Common myeloid progenitor, CD34-positive (primary cell): ENCODE results near the gene LSAMP.
A peak's percentile ranks its signal among the peaks of the same experiment; 100 is the strongest.

ENCODE experiments used
- CTCF ChIA-PET: fragments of 350-600 bp; sonication (Branson Sonifier 250); formaldehyde crosslinking; loops from one replicate; lab custom pipeline; 2021; ENCODE audit warnings: antibody characterized with exemption; lab: Charles Lee
- POLR2A ChIA-PET: fragments of 350-600 bp; sonication (Branson Sonifier 250); formaldehyde crosslinking; loops from one replicate; lab custom pipeline; 2021; ENCODE audit warnings: antibody characterized with exemption; lab: Charles Lee
- DNase-seq, 3 donors: peaks; one replicate each; pipeline versions ENCODE4 v3.0.0 to v3.0.0-alpha.2; 2013
- H3K27ac ChIP-seq, 2 experiments: 1 replicate in 1 of 2; 2 replicates in 1 of 2; pipeline ENCODE4 v1.7.0; 2013; ENCODE audit warnings: inconsistent platforms in 2 of 2, low read length in 2 of 2, mild to moderate bottlenecking in 2 of 2, low read depth in 1 of 2, moderate library complexity in 1 of 2; ENCODE audit not compliant: severe bottlenecking in 2 of 2, insufficient read depth in 1 of 2, poor library complexity in 1 of 2
- H3K27me3 ChIP-seq, 5 experiments: replicated peaks in 2 of 5; 1 replicate in 3 of 5; 2 replicates in 2 of 5; pipeline versions ENCODE4 v1.6.1 to v1.7.0; 2013; ENCODE audit warnings: low read length in 4 of 5, mild to moderate bottlenecking in 2 of 5, moderate library complexity in 2 of 5, inconsistent platforms in 1 of 5; ENCODE audit not compliant: insufficient read depth in 5 of 5, control insufficient read depth in 4 of 5
- H3K36me3 ChIP-seq, 4 experiments: 1 replicate in 2 of 4; 2 replicates in 2 of 4; pipeline versions ENCODE4 v1.6.1 to v1.7.0; 2013; ENCODE audit warnings: low read length in 3 of 4, control low read depth in 1 of 4, mild to moderate bottlenecking in 1 of 4; ENCODE audit not compliant: control insufficient read depth in 4 of 4, insufficient read depth in 4 of 4
- H3K4me1 ChIP-seq, 4 experiments: 1 replicate in 3 of 4; 2 replicates in 1 of 4; pipeline versions ENCODE4 v1.6.1 to v1.7.1; 2013; ENCODE audit warnings: low read length in 3 of 4, mild to moderate bottlenecking in 3 of 4, control low read depth in 1 of 4, inconsistent platforms in 1 of 4, moderate library complexity in 1 of 4; ENCODE audit not compliant: control insufficient read depth in 4 of 4, insufficient read depth in 4 of 4; ENCODE audit errors: control extremely low read depth in 1 of 4
- H3K4me3 ChIP-seq, 7 experiments: 1 replicate in 4 of 7; 2 replicates in 3 of 7; pipeline versions ENCODE4 v1.5.1 to v1.7.0; 2013; ENCODE audit warnings: mild to moderate bottlenecking in 7 of 7, low read length in 6 of 7, moderate library complexity in 6 of 7, inconsistent platforms in 2 of 7, low read depth in 2 of 7, control low read depth in 1 of 7; ENCODE audit not compliant: insufficient read depth in 4 of 7, control insufficient read depth in 1 of 7; ENCODE audit errors: extremely low read depth in 1 of 7
- H3K9me3 ChIP-seq, 5 experiments: 1 replicate in 4 of 5; 2 replicates in 1 of 5; pipeline versions ENCODE4 v1.6.1 to v1.7.1; 2013; ENCODE audit warnings: low read length in 4 of 5, mild to moderate bottlenecking in 2 of 5, inconsistent platforms in 1 of 5, low read depth in 1 of 5, moderate library complexity in 1 of 5; ENCODE audit not compliant: control insufficient read depth in 4 of 5, insufficient read depth in 2 of 5; ENCODE audit errors: control extremely low read depth in 1 of 5
- WGBS: methylation state at CpG from one replicate; pipeline ENCODE4 v1.1.5; 2013; ENCODE audit not compliant: insufficient coverage; 5-methylcytosine and 5-hydroxymethylcytosine counted together

LSAMP gene

DNA sequence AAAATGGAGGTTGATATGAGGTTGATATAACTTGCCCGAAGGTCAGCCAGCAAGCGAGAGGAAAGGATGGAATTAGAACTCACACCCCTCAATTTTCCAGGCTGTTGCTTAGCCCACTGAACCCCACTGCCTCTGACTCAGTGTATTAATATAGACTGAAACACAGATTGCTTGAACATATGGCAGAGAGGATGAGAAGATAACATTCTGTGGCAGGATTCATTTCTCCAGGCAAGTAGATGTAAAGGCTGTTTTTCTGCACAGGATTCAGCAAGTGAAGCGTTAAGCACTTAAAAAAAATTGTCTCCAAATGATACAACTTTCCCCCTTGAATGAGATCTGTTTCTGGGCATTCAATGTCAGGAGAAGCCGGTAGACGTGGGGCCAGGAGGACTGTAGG, 486.8 kb downstream of the LSAMP start:
- WGBS, result no CpG with 5 or more reads among the region's 5 CpGs
- no peak overlapping the region for H3K4me3 ChIP-seq
- no peaks in the 10 kb centered on the region for H3K9me3 ChIP-seq
- no peaks in the 10 kb centered on the region for H3K36me3 ChIP-seq
- H3K4me1 ChIP-seq, result no peaks in the 10 kb centered on the region
- no peaks in the 10 kb centered on the region for H3K27me3 ChIP-seq
- ChIA-PET CTCF (interaction anchor here (1.1 kb wide), 1 partner anchor 14 kb away, joined by 4 read pairs; no protein-coding TSS in a partner anchor), POLR2A (no interaction called here)
- no peak overlapping the region for H3K27ac ChIP-seq
- no peak for DNase-seq

DNA sequence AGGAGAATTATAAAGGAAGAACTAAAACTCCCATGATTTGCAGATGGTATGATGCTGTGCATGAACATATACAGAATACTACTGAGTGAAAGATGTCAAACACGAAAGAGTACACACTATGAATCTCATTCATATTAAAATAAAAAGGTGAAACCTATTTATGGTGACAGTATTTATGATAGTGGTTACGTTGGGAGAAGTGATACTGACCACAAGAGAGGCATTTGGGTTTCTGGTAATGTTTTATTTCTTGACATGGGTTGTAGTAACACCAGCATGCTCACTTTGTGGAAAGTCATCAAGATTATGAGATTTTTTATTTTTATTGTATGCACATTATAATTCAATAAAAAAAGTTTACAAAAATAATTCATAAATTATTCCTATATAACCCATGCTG, 498.0 kb downstream of the LSAMP start:
- peak in 1 of 3 donors; percentile 3 for DNase-seq
- H3K36me3 ChIP-seq, result no peaks in the 10 kb centered on the region
- no peaks in the 10 kb centered on the region for H3K9me3 ChIP-seq
- H3K27me3 ChIP-seq, result peaks cover 0 to 8% (median 3%) of the 10 kb centered on the region in 5 experiments
- ChIA-PET CTCF (no interaction called here), POLR2A (no interaction called here)
- H3K4me1 ChIP-seq, result no peaks in the 10 kb centered on the region
- H3K4me3 ChIP-seq, result no peak overlapping the region
- H3K27ac ChIP-seq, result no peak overlapping the region
- WGBS, result no CpG with 5 or more reads among the region's 2 CpGs

DNA sequence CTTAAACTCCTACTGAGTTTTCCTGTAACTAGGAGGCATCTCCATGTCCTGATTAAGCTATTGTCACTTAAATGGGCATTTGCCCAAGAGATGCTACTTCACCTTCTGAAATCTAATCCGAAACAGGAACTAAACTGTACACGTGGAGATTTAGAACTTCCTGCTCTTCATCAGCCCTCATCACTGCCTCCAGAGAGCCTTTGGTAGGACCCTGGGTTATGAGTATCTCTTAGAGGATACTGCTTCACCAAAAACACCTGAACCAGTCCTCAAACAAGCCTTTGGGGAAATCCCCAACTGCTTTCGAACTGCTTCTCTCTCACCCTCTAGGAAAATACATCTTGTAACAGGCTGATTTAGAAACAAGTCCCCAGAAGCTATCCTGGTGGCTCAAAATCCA, 501.7 kb downstream of the LSAMP start:
- ChIA-PET POLR2A (no interaction called here), CTCF (interaction anchor here (1.3 kb wide), 1 partner anchor 15 kb away, joined by 4 read pairs; no protein-coding TSS in a partner anchor)
- Histone ChIP-seq H3K4me3 (no peak overlapping the region), H3K4me1 (no peaks in the 10 kb centered on the region), H3K9me3 (no peaks in the 10 kb centered on the region), H3K27me3 (peaks cover 0 to 8% (median 3%) of the 10 kb centered on the region in 5 experiments), H3K27ac (no peak overlapping the region), H3K36me3 (no peaks in the 10 kb centered on the region)
- DNase-seq, result no peak
- 80% methylated on average over 1 of the region's 3 CpGs for WGBS

DNA sequence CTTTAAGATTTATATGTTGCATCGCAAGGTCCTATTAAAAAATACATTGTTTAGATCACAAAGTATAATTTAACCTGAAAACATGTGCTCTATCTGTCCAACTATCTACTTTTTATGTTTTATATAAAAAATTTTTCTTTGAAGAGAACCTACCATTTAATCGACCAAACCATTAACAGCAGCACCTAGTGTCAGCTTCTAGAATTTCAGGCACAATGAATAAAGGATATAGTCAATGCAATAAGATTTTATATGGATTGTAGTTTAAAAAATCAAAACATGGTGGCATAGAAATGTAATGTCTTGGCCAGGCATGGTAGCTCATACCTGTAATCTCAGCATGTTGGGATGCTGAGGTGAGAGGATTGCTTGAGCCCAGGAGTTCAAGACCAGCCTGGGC, 508.2 kb downstream of the LSAMP start:
- no peak for DNase-seq
- no peaks in the 10 kb centered on the region for H3K4me1 ChIP-seq
- ChIA-PET POLR2A (no interaction called here), CTCF (no interaction called here)
- no peaks in the 10 kb centered on the region for H3K36me3 ChIP-seq
- no peak overlapping the region for H3K27ac ChIP-seq
- peaks cover 0 to 3% (median 0%) of the 10 kb centered on the region in 5 experiments for H3K27me3 ChIP-seq
- WGBS, result no CpG with 5 or more reads among the region's 2 CpGs
- H3K9me3 ChIP-seq, result no peaks in the 10 kb centered on the region
- no peak overlapping the region for H3K4me3 ChIP-seq

DNA sequence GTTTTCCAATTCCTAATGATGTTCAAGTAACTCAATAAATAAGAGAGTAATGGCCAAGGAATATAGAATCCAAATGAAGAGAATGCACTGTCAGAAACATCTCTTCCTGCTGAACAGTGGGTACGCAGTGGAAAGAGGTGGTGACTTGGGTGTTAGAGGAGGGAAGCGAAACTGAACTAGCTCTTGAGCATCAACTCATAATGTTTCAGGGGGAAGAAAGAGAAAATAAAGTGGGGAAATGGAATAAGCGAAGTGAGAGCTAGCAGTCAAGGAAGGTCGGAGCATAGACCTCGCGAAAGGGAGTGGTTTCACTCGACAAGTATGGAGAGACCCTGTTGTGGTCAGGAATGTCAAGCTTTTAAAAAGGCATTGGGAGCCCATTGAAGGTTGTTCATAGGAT, 512.5 kb downstream of the LSAMP start:
- WGBS, result 96% methylated on average over 7 of the region's 7 CpGs
- Histone ChIP-seq H3K9me3 (no peaks in the 10 kb centered on the region), H3K4me3 (no peak overlapping the region), H3K27ac (no peak overlapping the region), H3K27me3 (peaks cover 0 to 3% (median 0%) of the 10 kb centered on the region in 5 experiments), H3K4me1 (no peaks in the 10 kb centered on the region), H3K36me3 (no peaks in the 10 kb centered on the region)
- ChIA-PET POLR2A (no interaction called here), CTCF (no interaction called here)
- no peak for DNase-seq

DNA sequence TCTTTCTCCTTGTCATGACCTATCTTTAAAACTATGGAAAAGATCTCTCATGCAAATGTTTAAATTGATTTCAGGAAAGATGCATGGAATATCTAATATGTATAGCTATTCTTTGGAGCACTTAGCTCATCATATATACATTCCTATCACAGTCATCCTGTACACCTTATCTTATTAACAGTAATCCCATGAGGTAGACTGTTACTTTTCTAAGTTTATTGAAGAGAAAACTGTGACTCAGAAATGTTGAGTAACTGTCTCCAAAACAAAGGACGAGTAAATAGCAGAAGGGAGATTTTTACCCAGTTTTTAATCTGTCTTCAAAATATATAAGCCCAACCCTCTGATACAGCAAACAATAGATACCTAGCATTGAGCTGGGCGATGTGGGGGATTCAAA, 513.7 kb downstream of the LSAMP start:
- no CpG with 5 or more reads among the region's 2 CpGs for WGBS
- Histone ChIP-seq H3K27me3 (peaks cover 0 to 3% (median 0%) of the 10 kb centered on the region in 5 experiments), H3K36me3 (no peaks in the 10 kb centered on the region), H3K27ac (no peak overlapping the region), H3K4me3 (no peak overlapping the region), H3K9me3 (no peaks in the 10 kb centered on the region), H3K4me1 (no peaks in the 10 kb centered on the region)
- no peak for DNase-seq
- ChIA-PET CTCF (no interaction called here), POLR2A (no interaction called here)

DNA sequence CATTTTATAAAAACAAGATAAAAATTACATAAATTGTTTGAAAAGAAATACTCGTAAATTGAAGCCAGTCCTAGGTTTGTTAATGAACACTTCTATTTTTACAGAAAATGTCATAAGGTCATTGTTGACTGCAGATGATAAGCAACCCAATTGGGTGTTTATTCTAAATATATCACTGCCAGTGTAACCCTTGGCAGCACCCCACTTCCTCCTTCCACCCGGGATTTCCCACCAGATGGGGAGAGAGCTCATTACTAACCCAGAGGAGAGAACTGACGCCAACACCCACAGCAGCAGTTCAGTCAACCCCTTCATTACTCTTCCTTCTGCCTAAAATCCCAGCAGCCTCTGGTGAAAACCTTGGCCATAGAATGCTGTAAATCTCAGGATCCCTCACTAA, 514.4 kb downstream of the LSAMP start:
- Histone ChIP-seq H3K27ac (no peak overlapping the region), H3K4me3 (no peak overlapping the region), H3K36me3 (no peaks in the 10 kb centered on the region), H3K4me1 (no peaks in the 10 kb centered on the region), H3K27me3 (peaks cover 0 to 3% (median 0%) of the 10 kb centered on the region in 5 experiments), H3K9me3 (no peaks in the 10 kb centered on the region)
- ChIA-PET CTCF (no interaction called here), POLR2A (no interaction called here)
- WGBS, result 17% methylated on average over 1 of the region's 3 CpGs
- no peak for DNase-seq
